Suppressor macrophage treated with lipopolysaccharide for 4 hours (primary cell): ENCODE measurements around the gene TERT.

Experiments
- DNase-seq: peaks from one replicate; pipeline ENCODE4 v3.0.0-alpha.2; 2020

The TERT gene

GRCh38 chr5:1255081-1255561 lies 39.7 kb downstream of the TERT start:
- no peak for DNase-seq

GRCh38 chr5:1254196-1254595 lies 40.7 kb downstream of the TERT start:
- no peak for DNase-seq

- DNase-seq, result no peak
Observed at GRCh38 chr5:1253456-1254105, 41.3 kb downstream of the TERT start.

- DNase-seq, result no peak
Observed at GRCh38 chr5:1252681-1253080, 42.2 kb downstream of the TERT start.

GRCh38 chr5:1251678-1252580 lies 42.9 kb downstream of the TERT start:
- DNase-seq, result no peak

- DNase-seq, result no peak
Observed at GRCh38 chr5:1249366-1250280, 45.2 kb downstream of the TERT start.

- no peak for DNase-seq
Observed at GRCh38 chr5:1247811-1248210, 47.1 kb downstream of the TERT start.

GRCh38 chr5:1246711-1247431 lies 48.0 kb downstream of the TERT start:
- peak; percentile 5 for DNase-seq

GRCh38 chr5:1245905-1246576 lies 48.8 kb downstream of the TERT start:
- no peak for DNase-seq

GRCh38 chr5:1244976-1245375 lies 49.9 kb downstream of the TERT start:
- DNase-seq, result no peak

- DNase-seq, result no peak
Observed at GRCh38 chr5:1244255-1244654, 50.6 kb downstream of the TERT start.

- DNase-seq, result no peak
Observed at GRCh38 chr5:1243487-1244130, 51.3 kb downstream of the TERT start.

- no peak for DNase-seq
Observed at GRCh38 chr5:1242733-1243486, 52.0 kb downstream of the TERT start.

GRCh38 chr5:1241509-1242080 lies 53.3 kb downstream of the TERT start:
- no peak for DNase-seq

- no peak for DNase-seq
Observed at GRCh38 chr5:1240496-1241260, 54.2 kb downstream of the TERT start.

- no peak for DNase-seq
Observed at GRCh38 chr5:1239505-1240251, 55.2 kb downstream of the TERT start.

GRCh38 chr5:1235838-1236237 lies 59.0 kb downstream of the TERT start:
- no peak for DNase-seq

- no peak for DNase-seq
Observed at GRCh38 chr5:1235379-1235778, 59.5 kb downstream of the TERT start.

GRCh38 chr5:1232780-1233179 lies 62.1 kb downstream of the TERT start:
- DNase-seq, result no peak
